ENCODE data around the gene CHRDL2. TPM values are rescaled to one million over a fixed set of nuclear protein-coding genes. Genes with fewer than 3 reads are reported as not detected.

CHRDL2 gene
- total and polyA plus RNA-seq, 2 donors (not counting 1 experiment from before 2014, with no cell fraction given), result 0.24 TPM; not detected in 1

- CTCF ChIA-PET, result interaction anchor here (0.7 to 1.9 kb wide), 17 partner anchors 8 to 547 kb away, joined by 3 to 12 read pairs (median 3); no protein-coding TSS in a partner anchor
- H3K9me3 Mint-ChIP-seq (ENCODE audit: insufficient read depth), result no peaks in the 10 kb centered on the region
- H3K27ac Mint-ChIP-seq, result no peak overlapping the region
- Histone ChIP-seq H3K4me2 (replicated peaks; ENCODE audit: low read depth, low read length, poor library complexity, severe bottlenecking) (no peak overlapping the region), H3K27ac (ENCODE audit: low read length in 2 of 2) (no peak overlapping the region), H3K36me3 (replicated peaks in 1 of 2; ENCODE audit: control extremely low read depth in 1 of 2, control insufficient read depth in 1 of 2, extremely low read depth in 1 of 2, insufficient read depth in 2 of 2, low read length in 1 of 2) (no peaks in the 10 kb centered on the region), H2AFZ (ENCODE audit: insufficient read depth, low read depth, low read length, poor library complexity, severe bottlenecking) (no peak overlapping the region), H3K4me3 (ENCODE audit: control extremely low read depth in 1 of 5, extremely low read depth in 1 of 5, insufficient read depth in 1 of 5, low read depth in 2 of 5, low read length in 4 of 5) (no peak overlapping the region), H3K4me1 (ENCODE audit: control insufficient read depth in 2 of 2, insufficient read depth in 2 of 2, low read length in 2 of 2) (no peaks in the 10 kb centered on the region), H3K9ac (ENCODE audit: low read length) (no peak overlapping the region), H4K20me1 (ENCODE audit: control insufficient read depth, insufficient read depth, low read length, poor library complexity, severe bottlenecking) (no peaks in the 10 kb centered on the region), H3K27me3 (replicated peaks in 1 of 4; ENCODE audit: control extremely low read depth in 1 of 4, control insufficient read depth in 3 of 4, insufficient read depth in 4 of 4, low read length in 3 of 4) (no peaks in the 10 kb centered on the region), H3K9me3 (ENCODE audit: control extremely low read depth in 1 of 3, control insufficient read depth in 2 of 3, insufficient read depth in 1 of 3, low read length in 2 of 3) (no peaks in the 10 kb centered on the region), H3K79me2 (ENCODE audit: control insufficient read depth, insufficient read depth, low read length) (no peaks in the 10 kb centered on the region)
- TF ChIP-seq, protein P1, sequence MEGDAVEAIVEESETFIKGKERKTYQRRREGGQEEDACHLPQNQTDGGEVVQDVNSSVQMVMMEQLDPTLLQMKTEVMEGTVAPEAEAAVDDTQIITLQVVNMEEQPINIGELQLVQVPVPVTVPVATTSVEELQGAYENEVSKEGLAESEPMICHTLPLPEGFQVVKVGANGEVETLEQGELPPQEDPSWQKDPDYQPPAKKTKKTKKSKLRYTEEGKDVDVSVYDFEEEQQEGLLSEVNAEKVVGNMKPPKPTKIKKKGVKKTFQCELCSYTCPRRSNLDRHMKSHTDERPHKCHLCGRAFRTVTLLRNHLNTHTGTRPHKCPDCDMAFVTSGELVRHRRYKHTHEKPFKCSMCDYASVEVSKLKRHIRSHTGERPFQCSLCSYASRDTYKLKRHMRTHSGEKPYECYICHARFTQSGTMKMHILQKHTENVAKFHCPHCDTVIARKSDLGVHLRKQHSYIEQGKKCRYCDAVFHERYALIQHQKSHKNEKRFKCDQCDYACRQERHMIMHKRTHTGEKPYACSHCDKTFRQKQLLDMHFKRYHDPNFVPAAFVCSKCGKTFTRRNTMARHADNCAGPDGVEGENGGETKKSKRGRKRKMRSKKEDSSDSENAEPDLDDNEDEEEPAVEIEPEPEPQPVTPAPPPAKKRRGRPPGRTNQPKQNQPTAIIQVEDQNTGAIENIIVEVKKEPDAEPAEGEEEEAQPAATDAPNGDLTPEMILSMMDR (IDR thresholded peaks at IDR 0.05), result peak; percentile 91
- TF ChIP-seq EZH2 (IDR thresholded peaks at IDR 0.05; ENCODE audit: borderline replicate concordance, insufficient read depth, low read depth, low read length, poor library complexity, severe bottlenecking), result no peak
- intact Hi-C loops (cut with micrococcal nuclease), result no loop called here
- DNase-seq (peak; percentile 65), ATAC-seq (ENCODE audit: low read depth) (peak; percentile 72)
- 62% methylated on average over 14 of the region's 15 CpGs for WGBS (ENCODE audit: insufficient coverage)
- H3K27me3 Mint-ChIP-seq, result peaks cover 7% of the 10 kb centered on the region
- POLR2A ChIA-PET, result no interaction called here
- no peak overlapping the region for H3K4me3 Mint-ChIP-seq
- no peaks in the 10 kb centered on the region for H3K4me1 Mint-ChIP-seq
Observed at GRCh38 chr11:74702383-74703007, 28.7 kb downstream of the CHRDL2 start.

DNA sequence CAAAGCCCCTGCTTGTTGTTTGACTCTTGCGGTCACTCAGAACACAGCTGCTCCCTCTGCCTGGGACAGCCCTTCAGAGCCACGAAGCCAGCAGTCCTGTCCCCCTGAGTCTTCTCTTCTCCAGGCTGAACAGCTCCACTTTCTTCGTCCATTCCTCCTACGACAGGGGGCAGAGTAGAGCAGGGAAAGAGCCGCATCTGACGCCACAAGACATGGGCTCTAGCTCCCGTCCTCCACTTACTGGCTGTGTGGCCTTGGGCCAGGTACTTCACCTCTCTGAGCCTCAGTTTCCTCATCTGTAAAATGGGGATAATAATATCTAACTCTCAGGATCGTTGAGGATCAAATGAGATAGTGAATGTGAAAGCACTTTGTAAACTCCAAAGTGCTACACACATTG is 29.9 kb downstream of the CHRDL2 start:
- Histone ChIP-seq H3K36me3 (replicated peaks in 1 of 2; ENCODE audit: control extremely low read depth in 1 of 2, control insufficient read depth in 1 of 2, extremely low read depth in 1 of 2, insufficient read depth in 2 of 2, low read length in 1 of 2) (no peaks in the 10 kb centered on the region), H3K4me1 (ENCODE audit: control insufficient read depth in 2 of 2, insufficient read depth in 2 of 2, low read length in 2 of 2) (no peaks in the 10 kb centered on the region), H3K9me3 (ENCODE audit: control extremely low read depth in 1 of 3, control insufficient read depth in 2 of 3, insufficient read depth in 1 of 3, low read length in 2 of 3) (no peaks in the 10 kb centered on the region), H3K27ac (ENCODE audit: low read length in 2 of 2) (no peak overlapping the region), H2AFZ (ENCODE audit: insufficient read depth, low read depth, low read length, poor library complexity, severe bottlenecking) (no peak overlapping the region), H4K20me1 (ENCODE audit: control insufficient read depth, insufficient read depth, low read length, poor library complexity, severe bottlenecking) (no peaks in the 10 kb centered on the region), H3K4me2 (replicated peaks; ENCODE audit: low read depth, low read length, poor library complexity, severe bottlenecking) (no peak overlapping the region), H3K4me3 (ENCODE audit: control extremely low read depth in 1 of 5, extremely low read depth in 1 of 5, insufficient read depth in 1 of 5, low read depth in 2 of 5, low read length in 4 of 5) (no peak overlapping the region), H3K27me3 (replicated peaks in 1 of 4; ENCODE audit: control extremely low read depth in 1 of 4, control insufficient read depth in 3 of 4, insufficient read depth in 4 of 4, low read length in 3 of 4) (peaks cover 0 to 6% (median 0%) of the 10 kb centered on the region in 4 experiments), H3K9ac (ENCODE audit: low read length) (no peak overlapping the region), H3K79me2 (ENCODE audit: control insufficient read depth, insufficient read depth, low read length) (no peaks in the 10 kb centered on the region)
- Mint-ChIP-seq H3K9me3 (ENCODE audit: insufficient read depth) (no peaks in the 10 kb centered on the region), H3K27me3 (peaks cover 14% of the 10 kb centered on the region), H3K27ac (no peak overlapping the region), H3K4me1 (peaks cover 5% of the 10 kb centered on the region), H3K4me3 (no peak overlapping the region)
- CTCF ChIA-PET, result interaction anchor here (0.7 to 1.9 kb wide), 10 partner anchors 8 to 173 kb away, joined by 3 to 12 read pairs (median 3); no protein-coding TSS in a partner anchor
- DNase-seq, result no peak
- intact Hi-C loops (cut with micrococcal nuclease), result no loop called here
- WGBS (ENCODE audit: insufficient coverage), result 84% methylated on average over 3 of the region's 8 CpGs
- TF ChIP-seq, protein P1 (IDR thresholded peaks at IDR 0.05), result no peak
- TF ChIP-seq EZH2 (IDR thresholded peaks at IDR 0.05; ENCODE audit: borderline replicate concordance, insufficient read depth, low read depth, low read length, poor library complexity, severe bottlenecking), result no peak
- no peak for ATAC-seq (ENCODE audit: low read depth)
- POLR2A ChIA-PET, result no interaction called here
